Sigmoid colon (tissue), 7 donors: ENCODE data around the gene DLD. TPM values are rescaled to one million over a fixed set of nuclear protein-coding genes. Genes with fewer than 3 reads are reported as not detected.
A peak's percentile ranks its signal among the peaks of the same experiment; 100 is the strongest.
"Not testable (repeated sequence)": the region's sequence is repeated elsewhere in the genome, so short reads cannot be mapped to it uniquely, and the experiment has no call there.

ENCODE experiments used
- DNase-seq: peaks from one replicate; pipeline ENCODE4 v3.0.0-alpha.2; 2019
- H3K27ac ChIP-seq, 4 donors: fragments of 200-600 bp; sonication (generic); one replicate each; pipeline ENCODE4 v1.5.1; 2016 to 2019; ENCODE audit warnings: mild to moderate bottlenecking in 1 of 4
- H3K27me3 ChIP-seq, 3 donors: fragments of 200-600 bp; sonication (generic); one replicate each; pipeline ENCODE4 v1.5.1; 2019; ENCODE audit warnings: mild to moderate bottlenecking in 1 of 3
- H3K36me3 ChIP-seq, 4 donors: fragments of 200-600 bp; sonication (generic); one replicate each; pipeline ENCODE4 v1.5.1; 2016 to 2019
- H3K4me1 ChIP-seq, 4 donors: fragments of 200-600 bp; sonication (generic); one replicate each; pipeline ENCODE4 v1.5.1; 2017 to 2019
- H3K4me3 ChIP-seq, 4 donors: fragments of 200-600 bp; sonication (generic); one replicate each; pipeline ENCODE4 v1.5.1; 2017 to 2019; ENCODE audit warnings: mild to moderate bottlenecking in 2 of 4, moderate library complexity in 1 of 4
- H3K9me3 ChIP-seq, 4 donors: fragments of 200-600 bp in 3 of 4; sonication (generic) in 3 of 4; one replicate each; pipeline versions ENCODE4 v1.5.1 to v1.6.1; 2013 to 2019
- EP300 ChIP-seq, 4 donors: sonication (generic); formaldehyde crosslinking; IDR thresholded peaks; one replicate each; pipeline ENCODE4 v1.6.1; 2017; ENCODE audit warnings: antibody characterized with exemption in 4 of 4
- POLR2A ChIP-seq, 2 donors: fragments of 450-650 bp; IDR thresholded peaks; one replicate each; pipeline ENCODE4 v1.6.1; 2016; ENCODE audit warnings: antibody characterized with exemption in 2 of 2, mild to moderate bottlenecking in 2 of 2, moderate library complexity in 2 of 2
- POLR2AphosphoS5 ChIP-seq, 4 donors: sonication (generic); formaldehyde crosslinking; IDR thresholded peaks; one replicate each; pipeline ENCODE4 v1.6.1; 2017; ENCODE audit warnings: antibody characterized with exemption in 4 of 4
- WGBS, 2 donors: extraction: QIAGEN DNeasy Blood & Tissue Kit; methylation state at CpG; one replicate each; pipeline ENCODE4 v1.1.7; 2013; 5-methylcytosine and 5-hydroxymethylcytosine counted together
- intact Hi-C: fragments of 100-400 bp; cut with DNase I; formaldehyde crosslinking; loops from one replicate; pipeline ENCODE4 v1.15.1; 2023
- polyA plus RNA-seq, 3 donors: library from polyadenylated mRNA; stranded (reverse); fragments of 200-250 nt; gene quantifications; one replicate each; pipeline ENCODE4 v1.2.3, GENCODE V29; 2013
- total RNA-seq, 4 donors: library from RNA; depleted of rRNA; stranded (reverse); fragments of >200 nt; gene quantifications; one replicate each; pipeline ENCODE4 v1.1.0, GENCODE V29; 2016
- TF ChIP-seq, protein P1 (sequence below), 4 experiments: fragments of 450-650 bp in 3 of 4; fragments of 200-600 bp in 1 of 4; IDR thresholded peaks; one replicate each; pipeline ENCODE4 v1.5.1; 2016 to 2019; ENCODE audit warnings: antibody characterized with exemption in 4 of 4, mild to moderate bottlenecking in 3 of 4, moderate library complexity in 2 of 4
- donor health status: healthy with polysubstance abuse.
- donor health status: Bipolar disorder and iron deficiency.
- donor health status: healthy.

The DLD gene
- total and polyA plus RNA-seq, 7 donors, result 82.3 to 446 (median 115) TPM

DNA sequence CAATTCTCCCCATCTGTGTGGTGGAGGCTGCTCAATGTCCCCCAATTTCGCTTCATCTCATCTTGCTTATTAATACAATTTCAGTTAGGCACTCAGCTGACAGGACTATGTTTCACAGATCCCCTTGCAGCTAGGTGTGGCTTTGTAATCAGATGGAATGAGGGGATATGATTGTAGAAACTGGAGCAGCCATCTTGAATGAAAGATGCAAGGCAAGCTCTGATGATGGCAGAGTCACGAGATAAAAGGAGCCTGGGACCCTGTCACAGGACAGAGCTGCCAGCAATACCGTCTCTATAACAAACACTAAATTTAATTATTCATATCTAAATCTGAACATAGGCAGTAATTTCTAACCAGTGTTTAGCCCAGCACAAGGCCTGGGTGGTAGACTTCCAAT is 991 bp upstream of the DLD start:
- Histone ChIP-seq H3K4me1 (peaks cover 0 to 41% (median 35%) of the 10 kb centered on the region in 4 donors), H3K36me3 (peaks cover 0 to 9% (median 0%) of the 10 kb centered on the region in 4 donors), H3K27ac (peak overlapping the region; percentile 90 to 98 (median 95)), H3K9me3 (no peaks in the 10 kb centered on the region), H3K4me3 (no peak overlapping the region), H3K27me3 (no peaks in the 10 kb centered on the region)
- intact Hi-C loops, result loop anchor here (5.0 to 10.0 kb wide), 5 partner anchors 82 to 725 kb away; partner anchors contain the start of genes HBP1, LAMB1 and PNPLA8
- no peak for DNase-seq
- no peak for TF ChIP-seq POLR2AphosphoS5 (IDR thresholded peaks at IDR 0.05)
- TF ChIP-seq EP300 (IDR thresholded peaks at IDR 0.05), result no peak
- TF ChIP-seq, protein P1, sequence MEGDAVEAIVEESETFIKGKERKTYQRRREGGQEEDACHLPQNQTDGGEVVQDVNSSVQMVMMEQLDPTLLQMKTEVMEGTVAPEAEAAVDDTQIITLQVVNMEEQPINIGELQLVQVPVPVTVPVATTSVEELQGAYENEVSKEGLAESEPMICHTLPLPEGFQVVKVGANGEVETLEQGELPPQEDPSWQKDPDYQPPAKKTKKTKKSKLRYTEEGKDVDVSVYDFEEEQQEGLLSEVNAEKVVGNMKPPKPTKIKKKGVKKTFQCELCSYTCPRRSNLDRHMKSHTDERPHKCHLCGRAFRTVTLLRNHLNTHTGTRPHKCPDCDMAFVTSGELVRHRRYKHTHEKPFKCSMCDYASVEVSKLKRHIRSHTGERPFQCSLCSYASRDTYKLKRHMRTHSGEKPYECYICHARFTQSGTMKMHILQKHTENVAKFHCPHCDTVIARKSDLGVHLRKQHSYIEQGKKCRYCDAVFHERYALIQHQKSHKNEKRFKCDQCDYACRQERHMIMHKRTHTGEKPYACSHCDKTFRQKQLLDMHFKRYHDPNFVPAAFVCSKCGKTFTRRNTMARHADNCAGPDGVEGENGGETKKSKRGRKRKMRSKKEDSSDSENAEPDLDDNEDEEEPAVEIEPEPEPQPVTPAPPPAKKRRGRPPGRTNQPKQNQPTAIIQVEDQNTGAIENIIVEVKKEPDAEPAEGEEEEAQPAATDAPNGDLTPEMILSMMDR (IDR thresholded peaks at IDR 0.05), result no peak
- no peak for TF ChIP-seq POLR2A (IDR thresholded peaks at IDR 0.05)
- 54 to 80% methylated on average over 3 of the region's 3 CpGs for WGBS, 2 donors

DNA sequence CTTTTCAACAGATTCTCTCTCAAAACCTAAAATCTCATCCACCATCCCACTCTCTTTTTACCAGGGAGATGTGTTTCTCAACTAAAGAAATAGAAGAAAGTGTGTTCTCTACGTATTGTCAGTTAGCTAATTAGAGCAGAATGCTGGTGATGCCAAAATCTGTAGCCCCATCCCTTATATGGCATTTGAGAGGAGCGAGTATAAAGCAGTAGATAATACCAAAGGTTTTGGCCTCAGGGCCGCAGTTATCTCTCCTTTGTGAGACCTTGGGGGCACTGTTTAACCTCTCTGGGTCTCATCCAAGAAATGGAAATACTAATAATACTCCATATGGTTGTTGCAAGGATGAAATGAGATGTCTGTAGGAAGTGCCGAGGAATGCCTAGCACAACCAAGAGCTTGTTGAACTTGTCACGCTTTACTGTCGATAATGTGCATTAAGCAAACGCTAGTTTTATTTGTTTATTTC is 456 bp upstream of the DLD start:
- intact Hi-C loops, result loop anchor here (5.0 to 10.0 kb wide), 5 partner anchors 82 to 726 kb away; partner anchors contain the start of genes HBP1, LAMB1 and PNPLA8
- Histone ChIP-seq H3K4me3 (peak overlapping the region; percentile 73 to 93 (median 78)), H3K27ac (peak overlapping the region; percentile 90 to 98 (median 95)), H3K9me3 (no peaks in the 10 kb centered on the region), H3K4me1 (peaks cover 0 to 46% (median 37%) of the 10 kb centered on the region in 4 donors), H3K36me3 (peaks cover 0 to 15% (median 0%) of the 10 kb centered on the region in 4 donors), H3K27me3 (no peaks in the 10 kb centered on the region)
- no peak for DNase-seq
- TF ChIP-seq POLR2A (IDR thresholded peaks at IDR 0.05) (no peak), POLR2AphosphoS5 (IDR thresholded peaks at IDR 0.05) (no peak), EP300 (IDR thresholded peaks at IDR 0.05) (no peak)
- TF ChIP-seq, protein P1 (IDR thresholded peaks at IDR 0.05), result no peak
- WGBS, 2 donors, result 1 to 5% methylated on average over 7 of the region's 7 CpGs

DNA sequence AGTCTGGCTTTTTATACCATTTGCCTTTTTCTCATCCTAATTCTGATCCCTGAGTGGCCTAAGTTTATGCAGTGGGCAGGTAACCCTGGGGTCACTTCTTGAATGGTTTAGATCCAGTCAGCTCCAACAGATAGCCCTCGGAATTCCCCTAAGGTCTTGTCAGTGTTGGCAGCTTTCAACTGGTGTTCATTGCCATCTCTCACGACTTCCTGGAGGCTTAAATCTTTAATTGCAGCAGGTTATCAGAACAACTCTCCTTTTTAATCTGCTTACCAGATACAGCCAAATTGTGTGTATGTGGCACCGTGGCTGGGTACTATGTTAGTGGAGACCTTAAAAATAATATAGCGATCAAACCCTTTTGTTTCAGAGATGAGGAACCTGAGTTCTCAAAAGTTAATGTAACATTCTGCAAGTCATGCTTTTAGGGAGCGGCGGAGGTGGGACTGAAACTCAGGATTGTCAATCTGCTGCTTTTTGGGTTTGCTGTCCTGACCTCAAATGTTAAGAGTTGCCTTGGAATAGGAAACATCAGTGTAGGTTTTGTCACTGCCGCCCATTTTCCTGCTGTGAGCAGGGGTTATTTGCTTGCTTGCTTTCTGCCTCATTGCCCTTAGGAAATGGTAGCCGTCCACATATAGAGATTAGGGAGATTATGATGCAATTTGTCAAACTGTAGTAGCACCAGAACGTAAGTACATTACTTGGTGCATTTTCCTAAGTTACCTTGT is 818 bp downstream of the DLD start:
- TF ChIP-seq, protein P1 (IDR thresholded peaks at IDR 0.05), result no peak
- TF ChIP-seq EP300 (IDR thresholded peaks at IDR 0.05), result no peak
- TF ChIP-seq POLR2A (IDR thresholded peaks at IDR 0.05), result no peak
- TF ChIP-seq POLR2AphosphoS5 (IDR thresholded peaks at IDR 0.05), result no peak
- 14 to 26% methylated on average over 9 of the region's 9 CpGs for WGBS, 2 donors
- peaks cover 0 to 21% (median 0%) of the 10 kb centered on the region in 4 donors for H3K36me3 ChIP-seq
- H3K9me3 ChIP-seq, result no peaks in the 10 kb centered on the region
- H3K27me3 ChIP-seq, result no peaks in the 10 kb centered on the region
- intact Hi-C loops, result loop anchor here (5.0 to 10.0 kb wide), 5 partner anchors 80 to 727 kb away; partner anchors contain the start of genes HBP1, LAMB1 and PNPLA8
- no peak for DNase-seq
- H3K4me1 ChIP-seq, result peaks cover 0 to 57% (median 47%) of the 10 kb centered on the region in 4 donors
- H3K27ac ChIP-seq, result peak overlapping the region; percentile 90 to 98 (median 95)
- H3K4me3 ChIP-seq, result peak overlapping the region; percentile 73 to 93 (median 78)

DNA sequence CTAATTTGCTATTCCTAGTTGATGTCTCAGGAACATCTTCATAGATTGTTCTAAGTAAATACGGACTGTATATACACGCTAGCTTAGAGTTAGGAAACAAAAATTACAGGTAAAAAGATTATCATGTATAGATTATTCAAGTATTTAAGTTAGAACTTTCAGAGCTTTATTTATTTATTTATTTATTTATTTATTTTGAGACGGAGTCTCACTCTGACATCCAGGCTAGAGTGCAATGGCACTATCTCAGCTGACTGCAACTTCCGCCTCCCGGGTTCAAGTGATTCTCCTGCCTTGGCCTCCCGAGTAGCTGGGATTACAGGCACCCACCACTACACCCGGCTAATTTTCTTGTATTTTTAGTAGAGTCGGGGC is 1.4 kb downstream of the DLD start:
- DNase-seq, H3K9me3 ChIP-seq, H3K27me3 ChIP-seq: not testable (repeated sequence)
- peaks cover 0 to 63% (median 52%) of the 10 kb centered on the region in 4 donors for H3K4me1 ChIP-seq
- H3K27ac ChIP-seq, result peak overlapping the region; percentile 90 to 98 (median 95)
- 87% methylated on average over 8 of the region's 8 CpGs for WGBS, 2 donors
- H3K4me3 ChIP-seq, result peak overlapping the region in 3 of 4 donors; percentile 73 to 93 (median 83)
- H3K36me3 ChIP-seq, result peaks cover 0 to 21% (median 0%) of the 10 kb centered on the region in 4 donors
- intact Hi-C loops, result loop anchor here (5.0 to 10.0 kb wide), 5 partner anchors 80 to 728 kb away; partner anchors contain the start of genes HBP1, LAMB1 and PNPLA8

DNA sequence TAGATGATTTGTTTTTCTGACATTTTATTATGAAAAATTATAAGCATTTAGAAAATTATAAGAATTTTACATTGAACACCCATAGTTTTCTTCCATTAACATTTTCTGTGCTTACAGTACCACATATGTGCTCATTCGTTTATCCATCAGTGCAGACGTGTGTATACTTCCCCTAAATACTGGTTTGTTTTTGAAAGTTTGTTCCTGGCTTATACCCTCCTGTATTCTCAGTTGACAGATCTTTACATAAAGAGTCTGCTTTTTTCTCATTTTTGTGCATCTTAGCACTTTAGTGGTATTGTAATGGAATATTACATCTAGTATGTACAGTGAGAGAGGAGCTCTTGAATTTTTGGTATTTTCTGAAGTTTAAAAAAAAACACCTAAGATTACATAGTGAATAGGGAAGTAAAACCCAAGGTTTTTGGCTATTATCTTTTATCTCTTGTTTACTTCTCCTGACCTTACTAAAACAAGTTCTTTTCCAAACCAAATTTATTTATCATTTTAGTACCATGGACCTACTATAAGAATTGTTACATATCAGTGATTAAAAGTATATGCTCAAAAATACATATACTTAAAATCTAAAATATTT is 8.1 kb downstream of the DLD start:
- 55 to 78% methylated on average over 2 of the region's 2 CpGs for WGBS, 2 donors
- H3K4me1 ChIP-seq, result peaks cover 0 to 74% (median 57%) of the 10 kb centered on the region in 4 donors
- H3K9me3 ChIP-seq, result no peaks in the 10 kb centered on the region
- intact Hi-C loops, result loop anchor here (10.0 kb wide), 2 partner anchors 626 to 734 kb away; partner anchors contain the start of genes HBP1 and PNPLA8
- H3K4me3 ChIP-seq, result no peak overlapping the region
- H3K27ac ChIP-seq, result no peak overlapping the region
- H3K36me3 ChIP-seq, result peaks cover 0 to 33% (median 6%) of the 10 kb centered on the region in 4 donors
- TF ChIP-seq POLR2AphosphoS5 (IDR thresholded peaks at IDR 0.05) (no peak), POLR2A (IDR thresholded peaks at IDR 0.05) (no peak)
- TF ChIP-seq, protein P1 (IDR thresholded peaks at IDR 0.05), result no peak
- no peaks in the 10 kb centered on the region for H3K27me3 ChIP-seq
- DNase-seq, result no peak
